ENCODE results near the gene SYPL1.

DNA sequence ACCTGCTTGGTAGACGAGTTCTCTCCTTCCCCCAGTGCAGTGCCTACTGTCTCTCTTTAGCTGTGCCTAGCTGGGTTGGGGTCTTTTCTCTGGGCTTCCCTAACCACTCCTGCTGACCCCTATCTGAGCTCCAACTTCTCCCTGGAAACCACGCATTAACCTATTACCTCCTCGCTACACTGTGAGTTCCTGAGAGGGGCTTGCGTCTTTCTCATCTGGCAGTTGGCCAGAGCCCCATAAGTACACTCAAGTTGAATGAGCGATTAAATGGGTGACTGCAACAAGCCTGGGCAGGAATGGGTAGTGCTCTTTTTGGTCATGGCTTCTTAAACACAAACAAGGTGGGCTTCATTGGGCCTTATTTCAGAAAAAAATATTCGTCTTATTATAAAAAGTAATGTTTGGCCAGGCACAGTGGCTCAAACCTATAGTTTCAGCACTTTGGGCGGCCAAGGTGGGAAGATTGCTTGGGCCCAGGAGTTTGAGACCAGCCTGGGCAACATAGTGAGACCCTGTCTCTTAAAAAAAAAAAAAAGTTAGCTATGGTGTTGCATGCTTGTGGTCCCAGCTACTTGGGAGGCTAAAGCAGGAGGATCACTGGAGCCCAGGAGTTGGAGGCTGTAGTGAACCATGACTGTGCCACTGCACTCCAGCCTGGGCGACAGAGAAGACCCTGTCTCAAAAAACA lies 41.4 kb downstream of the SYPL1 start:
- TF ChIP-seq CTCF (IDR thresholded peaks at IDR 0.05 in 8 of 11, conservative IDR thresholded peaks at IDR 0.05 in 3 of 11) (no peak), POLR2A (IDR thresholded peaks at IDR 0.05) (no peak), POLR2AphosphoS5 (IDR thresholded peaks at IDR 0.05) (no peak)

Measured in spleen (tissue), 7 donors.